ENCODE data around the gene SKIDA1. TPM values are rescaled to one million over a fixed set of nuclear protein-coding genes. Genes with fewer than 3 reads are reported as not detected.
A peak's percentile ranks its signal among the peaks of the same experiment; 100 is the strongest.

Gene SKIDA1
- total RNA-seq, 2 donors from 2014 or later: 0.78 to 1.3 TPM

DNA sequence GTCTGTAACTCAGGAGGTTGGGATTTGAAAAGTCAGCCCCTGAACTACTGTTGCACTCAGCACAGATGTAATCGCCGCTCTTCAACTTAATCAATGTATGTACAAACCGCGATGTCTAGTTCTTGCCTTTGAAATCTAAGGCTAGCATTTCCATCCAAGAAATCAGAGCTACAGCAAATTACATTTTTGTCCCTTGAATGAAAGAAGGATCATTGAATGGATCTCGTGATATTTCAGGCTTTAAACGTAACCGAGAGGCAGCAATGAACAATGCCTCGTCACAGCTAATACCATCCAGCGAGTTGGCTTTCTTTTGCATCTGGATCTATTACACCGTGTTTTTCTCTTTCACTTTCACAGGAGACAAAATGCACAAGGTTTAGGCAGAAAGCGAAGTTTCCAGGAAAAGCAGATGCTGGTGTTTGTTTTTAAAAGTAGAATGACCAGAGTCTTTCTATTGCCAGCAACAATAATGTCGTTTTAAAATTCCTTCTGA is 5.5 kb downstream of the SKIDA1 start:
- Histone ChIP-seq H3K4me3 (no peak overlapping the region), H3K27ac (peak overlapping the region; percentile 33 to 76 (median 70)), H3K4me1 (peaks cover 27% of the 10 kb centered on the region), H3K36me3 (replicated peaks in 1 of 2; ENCODE audit: insufficient read depth in 1 of 2, low read depth in 2 of 2) (no peaks in the 10 kb centered on the region), H3K9me3 (no peaks in the 10 kb centered on the region), H3K27me3 (no peaks in the 10 kb centered on the region)
- WGBS, 2 donors: 25 to 44% methylated on average over 12 of the region's 12 CpGs
- TF ChIP-seq POLR2A (IDR thresholded peaks at IDR 0.05): peak in 1 of 3 donors; percentile 27
- TF ChIP-seq CTCF (IDR thresholded peaks at IDR 0.05): no peak
- ATAC-seq (no peak), DNase-seq (no peak)
- intact Hi-C loops (cut with DNase I): no loop called here

DNA sequence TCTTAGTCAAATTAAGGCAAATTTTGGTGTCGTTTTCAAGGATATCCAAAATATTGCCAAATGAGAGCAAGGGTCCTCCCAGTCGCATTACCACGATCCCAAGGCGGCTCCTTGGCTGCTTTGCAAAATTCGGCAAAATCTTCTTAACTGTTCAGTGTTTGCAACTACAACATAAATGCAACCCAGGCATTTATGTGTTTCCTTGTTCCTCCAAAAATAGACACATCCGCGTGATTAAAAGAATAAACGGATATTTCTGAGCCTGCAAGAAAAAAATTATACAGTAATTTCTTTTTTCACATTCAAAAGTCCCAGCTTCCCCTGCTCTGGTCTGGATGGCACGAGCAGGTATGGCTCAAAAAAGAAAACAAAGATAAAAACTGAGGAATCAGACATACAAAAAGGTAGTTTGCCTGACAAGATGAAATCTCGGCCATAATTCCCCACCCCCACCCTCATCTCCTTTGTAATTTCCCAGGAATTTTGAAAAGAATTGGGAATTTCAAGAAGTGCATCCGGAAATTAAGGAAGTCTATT is 6.0 kb downstream of the SKIDA1 start:
- 32 to 42% methylated on average over 11 of the region's 11 CpGs for whole genome bisulfite sequencing, 2 donors
- H3K36me3 ChIP-seq (replicated peaks in 1 of 2; ENCODE audit: insufficient read depth in 1 of 2, low read depth in 2 of 2): no peaks in the 10 kb centered on the region
- H3K27me3 ChIP-seq: no peaks in the 10 kb centered on the region
- ATAC-seq (no peak), DNase-seq (no peak)
- no peak overlapping the region for H3K4me3 ChIP-seq
- intact Hi-C loops (cut with DNase I): no loop called here
- H3K4me1 ChIP-seq: peaks cover 27% of the 10 kb centered on the region
- no peaks in the 10 kb centered on the region for H3K9me3 ChIP-seq
- peak overlapping the region; percentile 33 to 76 (median 70) for H3K27ac ChIP-seq
- TF ChIP-seq POLR2A (IDR thresholded peaks at IDR 0.05): no peak
- no peak for TF ChIP-seq CTCF (IDR thresholded peaks at IDR 0.05)

- Histone ChIP-seq H3K36me3 (replicated peaks in 1 of 2; ENCODE audit: insufficient read depth in 1 of 2, low read depth in 2 of 2) (no peaks in the 10 kb centered on the region), H3K4me3 (no peak overlapping the region), H3K9me3 (no peaks in the 10 kb centered on the region), H3K4me1 (peaks cover 23% of the 10 kb centered on the region), H3K27me3 (no peaks in the 10 kb centered on the region), H3K27ac (peak overlapping the region in 3 of 4 donors; percentile 68 to 76 (median 71))
- WGBS, 2 donors: 25 to 27% methylated on average over 16 of the region's 16 CpGs
- TF ChIP-seq CTCF (IDR thresholded peaks at IDR 0.05) (no peak), POLR2A (IDR thresholded peaks at IDR 0.05) (peak in 1 of 3 donors; percentile 16)
- intact Hi-C loops (cut with DNase I): no loop called here
- ATAC-seq (no peak), DNase-seq (peak in 2 of 4 donors; percentile 32 to 44)
Measured at GRCh38 chr10:21518641-21519396, 6.7 kb downstream of the SKIDA1 start.

GRCh38 chr10:21518149-21518640 is 7.3 kb downstream of the SKIDA1 start:
- no peaks in the 10 kb centered on the region for H3K27me3 ChIP-seq
- no peaks in the 10 kb centered on the region for H3K36me3 ChIP-seq (replicated peaks in 1 of 2; ENCODE audit: insufficient read depth in 1 of 2, low read depth in 2 of 2)
- peaks cover 19% of the 10 kb centered on the region for H3K4me1 ChIP-seq
- DNase-seq: no peak
- intact Hi-C loops (cut with DNase I): no loop called here
- peak overlapping the region in 3 of 4 donors; percentile 68 to 76 (median 71) for H3K27ac ChIP-seq
- TF ChIP-seq CTCF (IDR thresholded peaks at IDR 0.05) (no peak), POLR2A (IDR thresholded peaks at IDR 0.05) (peak in 1 of 3 donors; percentile 36)
- no peak overlapping the region for H3K4me3 ChIP-seq
- ATAC-seq: no peak
- H3K9me3 ChIP-seq: no peaks in the 10 kb centered on the region
- WGBS, 2 donors: 21 to 27% methylated on average over 13 of the region's 13 CpGs

All from body of pancreas (tissue), 4 donors.